HG03521 (cell line): Measurements from ENCODE around the gene SPIRE1.
"Not testable (repeated sequence)": the region's sequence is repeated elsewhere in the genome, so short reads cannot be mapped to it uniquely, and the experiment has no call there.

ENCODE experiments used
- ATAC-seq: cut with Tn5 transposase; IDR thresholded peaks from one replicate; pipeline ENCODE4 v1.9.1; 2021; ENCODE audit warnings: mild to moderate bottlenecking, moderate library complexity; ENCODE audit not compliant: unreplicated experiment

The SPIRE1 gene

DNA sequence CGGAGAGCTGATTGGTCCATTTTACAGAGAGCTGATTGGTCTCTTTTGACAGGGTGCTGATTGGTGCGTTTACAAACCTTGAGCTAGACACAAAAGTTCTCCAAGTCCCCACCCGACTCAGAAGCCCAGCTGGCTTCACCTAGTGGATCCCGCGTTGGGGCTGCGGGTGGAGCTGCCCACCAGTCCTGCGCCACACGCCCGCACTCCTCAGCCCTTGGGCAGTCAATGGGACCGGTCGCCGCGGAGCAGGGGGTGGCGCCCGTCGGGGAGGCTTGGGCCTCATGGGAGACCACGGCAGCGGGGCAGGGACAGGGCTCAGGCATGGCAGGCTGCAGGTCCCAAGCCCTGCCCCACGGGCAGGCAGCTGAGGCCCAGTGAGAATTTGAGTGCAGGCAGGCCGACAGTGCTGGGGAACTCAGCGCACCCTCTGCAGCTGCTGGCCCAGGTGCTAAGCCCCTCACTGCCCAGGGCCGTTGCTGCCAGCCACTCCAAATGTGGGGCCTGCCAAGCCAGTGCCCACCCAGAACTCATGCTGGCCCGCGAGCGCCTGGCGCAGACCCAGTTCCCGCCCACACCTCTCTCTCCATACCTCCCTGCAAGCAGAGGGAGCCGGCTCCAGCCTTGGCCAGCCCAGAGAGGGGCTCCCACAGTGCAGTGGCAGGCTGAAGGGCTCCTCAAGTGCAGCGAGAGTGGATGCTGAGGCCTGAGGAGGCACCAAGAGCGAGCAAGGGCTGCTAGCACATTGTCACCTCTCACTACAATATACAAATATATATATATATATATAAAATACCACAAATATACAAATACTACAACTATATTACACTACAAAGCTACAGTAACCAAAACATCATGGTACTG lies 100.7 kb downstream of the SPIRE1 start:
- no peak for ATAC-seq

DNA sequence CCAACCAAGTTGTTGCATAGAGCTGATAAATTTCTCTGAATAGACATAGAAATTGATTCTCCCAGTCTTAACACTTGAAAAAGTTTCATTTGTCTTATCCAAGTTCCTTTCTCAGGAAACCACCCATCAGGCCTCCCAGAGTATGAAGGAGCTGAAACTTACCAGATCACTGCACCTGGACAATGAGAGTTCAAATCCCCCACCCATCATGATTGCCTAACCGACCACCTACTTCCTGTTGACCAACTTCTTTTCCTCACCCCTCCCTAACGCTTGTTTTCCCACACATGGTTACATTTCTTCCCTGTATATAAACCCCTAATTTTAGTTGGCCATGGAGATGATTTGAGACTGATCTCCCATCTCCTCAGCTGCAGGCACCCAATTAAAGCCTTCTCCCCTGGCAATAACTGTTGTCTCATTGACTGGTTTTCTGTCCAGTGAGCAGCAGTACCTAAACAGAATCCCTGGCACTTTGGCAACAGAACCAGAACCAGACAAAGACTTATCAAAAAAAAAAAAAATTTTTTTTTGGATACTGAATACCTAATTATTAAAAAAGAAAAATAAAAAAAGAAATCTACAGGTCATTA lies 103.0 kb downstream of the SPIRE1 start:
- no peak for ATAC-seq

DNA sequence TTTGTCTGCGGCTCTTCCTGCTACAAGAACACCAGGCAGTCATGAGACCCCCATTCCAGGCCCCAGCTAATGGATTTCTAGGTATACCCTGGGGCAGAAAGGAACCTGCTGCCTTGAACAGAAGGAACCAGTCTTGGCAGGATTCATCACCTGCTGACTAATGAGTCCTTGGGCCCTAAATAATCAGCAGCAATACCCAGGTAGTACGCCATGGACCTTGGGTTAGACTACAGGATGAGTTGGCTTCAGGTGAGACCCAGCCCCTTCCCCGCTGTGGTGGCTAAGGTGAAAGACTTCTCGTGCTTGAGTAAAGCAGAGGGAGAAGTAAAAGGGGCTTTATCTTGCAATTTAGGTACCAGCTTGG lies 105.0 kb downstream of the SPIRE1 start:
- ATAC-seq, result no peak

GRCh38 chr18:12551943-12552878 lies 105.7 kb downstream of the SPIRE1 start:
- not testable (repeated sequence) for ATAC-seq

GRCh38 chr18:12551466-12551865 lies 106.4 kb downstream of the SPIRE1 start:
- not testable (repeated sequence) for ATAC-seq

- ATAC-seq, result no peak
Observed at GRCh38 chr18:12543697-12544096, 114.2 kb downstream of the SPIRE1 start.

GRCh38 chr18:12540751-12541150 lies 117.2 kb downstream of the SPIRE1 start:
- no peak for ATAC-seq

GRCh38 chr18:12539158-12539557 lies 118.7 kb downstream of the SPIRE1 start:
- not testable (repeated sequence) for ATAC-seq

- ATAC-seq, result no peak
Observed at GRCh38 chr18:12534820-12535219, 123.1 kb downstream of the SPIRE1 start.

- ATAC-seq, result no peak
Observed at GRCh38 chr18:12532661-12533060, 125.2 kb downstream of the SPIRE1 start.

DNA sequence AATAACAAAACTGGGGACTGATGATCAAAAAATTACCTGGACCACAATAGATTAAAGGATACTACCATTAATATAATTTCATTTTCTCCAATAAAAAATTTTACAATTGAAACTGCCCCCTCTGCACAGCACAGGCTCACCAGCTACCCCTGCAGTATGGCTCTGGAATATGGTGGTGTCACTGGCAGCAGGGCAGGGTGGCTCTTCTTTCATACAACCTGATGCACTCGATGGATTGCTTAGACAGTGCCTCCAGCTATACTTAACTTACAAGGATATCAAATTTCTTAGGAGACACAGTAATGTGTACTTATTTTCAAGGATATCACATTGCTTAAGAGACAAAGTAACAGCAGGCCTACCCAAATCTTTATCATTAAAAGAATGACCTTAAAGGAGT lies 126.2 kb downstream of the SPIRE1 start:
- ATAC-seq, result no peak

GRCh38 chr18:12520442-12520992 lies 137.4 kb downstream of the SPIRE1 start:
- ATAC-seq, result no peak

DNA sequence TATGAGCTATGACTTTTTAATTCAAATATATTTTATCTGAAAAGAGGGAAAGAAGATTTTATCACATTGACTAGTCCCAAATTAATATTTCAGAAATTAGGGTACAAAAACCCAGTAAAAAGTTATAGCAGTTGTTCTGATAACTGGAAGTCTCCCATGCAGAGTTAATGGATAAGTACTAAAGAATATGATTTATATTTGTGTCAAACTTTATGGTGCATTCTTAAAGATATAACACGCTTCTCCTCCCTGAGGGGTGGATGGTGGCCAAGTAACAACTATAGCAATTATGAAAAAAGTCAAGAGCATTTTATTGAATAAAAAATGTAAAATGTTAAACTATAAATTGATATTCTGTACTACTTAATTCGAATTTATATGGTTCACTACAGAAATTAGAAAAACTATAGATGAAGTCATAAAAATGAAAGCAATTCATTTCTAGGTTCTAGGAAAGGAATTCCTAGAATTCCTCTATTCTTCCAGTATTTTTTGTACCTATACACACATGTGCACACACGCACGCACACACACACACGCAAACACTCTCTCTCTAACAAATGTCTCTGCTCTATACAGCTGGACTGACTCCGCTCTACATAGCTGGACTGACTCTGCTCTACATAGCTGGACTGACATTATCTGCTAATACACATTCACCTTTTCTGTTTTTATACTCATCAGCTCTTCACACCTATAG lies 138.9 kb downstream of the SPIRE1 start:
- no peak for ATAC-seq

DNA sequence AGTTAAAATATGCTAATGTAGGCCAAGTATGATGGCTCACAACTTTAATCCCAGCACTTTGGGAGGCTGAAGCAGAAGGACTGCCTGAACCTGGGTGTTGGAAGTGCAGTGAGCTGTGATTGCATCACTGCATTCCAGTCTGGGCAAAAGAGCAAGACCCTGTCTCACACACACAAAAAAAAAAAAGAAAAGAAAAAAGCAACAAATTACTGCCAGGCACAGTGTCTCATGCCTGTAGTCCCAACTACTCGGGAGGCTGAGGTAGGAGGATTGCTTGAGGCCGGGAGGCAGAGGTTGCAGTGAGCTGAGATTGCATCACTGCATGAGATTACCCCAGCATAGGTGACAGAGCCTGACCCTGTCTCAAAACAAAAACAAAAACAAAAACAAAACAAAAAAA lies 139.6 kb downstream of the SPIRE1 start:
- ATAC-seq, result no peak

- ATAC-seq, result no peak
Observed at GRCh38 chr18:12517142-12517825, 140.6 kb downstream of the SPIRE1 start.

DNA sequence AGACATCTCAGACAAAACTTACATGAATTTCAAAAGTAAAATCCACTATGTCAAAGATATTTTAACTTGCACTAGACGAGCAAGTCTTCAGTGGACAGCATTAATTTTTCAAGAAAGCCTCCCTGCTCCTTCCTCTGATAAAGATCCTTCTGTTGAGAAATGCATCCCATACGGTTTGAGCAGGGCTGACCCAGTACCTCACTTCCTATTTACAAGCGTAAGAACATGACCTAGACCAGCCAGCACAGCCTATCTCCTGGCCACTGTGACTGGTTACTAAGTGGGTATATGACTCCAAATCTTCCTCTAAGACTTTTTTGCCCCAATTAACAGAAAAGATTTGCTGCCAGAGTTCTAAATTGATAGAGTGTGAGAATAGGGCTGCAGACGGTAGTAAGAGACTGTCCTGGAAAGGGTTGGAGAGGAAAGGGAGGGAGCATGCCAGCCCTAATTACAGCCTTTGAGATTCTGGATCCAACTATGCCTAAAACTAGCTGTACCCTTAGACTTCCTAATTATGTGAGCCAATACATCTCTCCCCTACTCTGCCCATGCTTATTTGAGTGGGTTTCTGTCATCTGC lies 141.8 kb downstream of the SPIRE1 start:
- no peak for ATAC-seq

GRCh38 chr18:12515550-12515949 lies 142.4 kb downstream of the SPIRE1 start:
- no peak for ATAC-seq

GRCh38 chr18:12507007-12507406 lies 150.9 kb downstream of the SPIRE1 start:
- ATAC-seq, result no peak

DNA sequence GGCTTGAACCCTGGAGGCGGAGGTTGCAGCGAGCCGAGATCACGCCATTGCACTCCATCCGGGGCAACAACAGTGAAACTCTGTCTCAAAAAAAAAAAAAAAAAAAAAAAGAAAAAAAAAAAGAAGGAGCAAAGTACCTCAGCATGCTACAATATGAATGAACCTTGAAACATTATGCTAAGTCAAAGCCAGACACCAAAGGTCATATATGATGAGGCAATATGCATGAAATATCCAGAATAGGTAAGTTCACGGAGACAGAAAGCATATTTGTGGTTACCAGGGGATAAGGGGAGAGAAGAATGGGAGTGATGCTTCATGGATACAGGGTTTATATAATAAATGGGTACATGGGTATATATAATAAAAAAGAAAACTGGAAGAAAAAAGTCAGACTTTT lies 156.9 kb downstream of the SPIRE1 start:
- no peak for ATAC-seq

DNA sequence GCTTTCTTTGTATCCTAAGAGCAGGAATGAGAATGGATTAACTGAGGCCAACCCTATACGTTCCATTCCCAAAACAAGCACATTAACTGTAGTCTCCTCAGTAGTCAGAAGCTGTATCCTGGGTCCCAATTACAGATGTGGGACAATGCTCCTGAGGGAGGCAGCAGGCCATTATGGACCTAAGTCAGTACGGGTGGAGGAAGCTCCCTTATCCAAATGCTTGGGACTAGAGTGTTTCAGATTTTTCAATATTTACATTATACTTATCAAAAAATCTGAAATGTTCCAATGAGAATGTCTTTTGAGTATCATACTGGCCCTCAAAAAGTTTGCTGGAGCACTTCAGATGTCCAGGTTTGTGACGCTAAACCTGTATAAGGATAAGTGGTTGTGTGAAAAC lies 160.1 kb downstream of the SPIRE1 start:
- ATAC-seq, result no peak
